Measurements from ENCODE around the gene FNBP1.

The FNBP1 gene

DNA sequence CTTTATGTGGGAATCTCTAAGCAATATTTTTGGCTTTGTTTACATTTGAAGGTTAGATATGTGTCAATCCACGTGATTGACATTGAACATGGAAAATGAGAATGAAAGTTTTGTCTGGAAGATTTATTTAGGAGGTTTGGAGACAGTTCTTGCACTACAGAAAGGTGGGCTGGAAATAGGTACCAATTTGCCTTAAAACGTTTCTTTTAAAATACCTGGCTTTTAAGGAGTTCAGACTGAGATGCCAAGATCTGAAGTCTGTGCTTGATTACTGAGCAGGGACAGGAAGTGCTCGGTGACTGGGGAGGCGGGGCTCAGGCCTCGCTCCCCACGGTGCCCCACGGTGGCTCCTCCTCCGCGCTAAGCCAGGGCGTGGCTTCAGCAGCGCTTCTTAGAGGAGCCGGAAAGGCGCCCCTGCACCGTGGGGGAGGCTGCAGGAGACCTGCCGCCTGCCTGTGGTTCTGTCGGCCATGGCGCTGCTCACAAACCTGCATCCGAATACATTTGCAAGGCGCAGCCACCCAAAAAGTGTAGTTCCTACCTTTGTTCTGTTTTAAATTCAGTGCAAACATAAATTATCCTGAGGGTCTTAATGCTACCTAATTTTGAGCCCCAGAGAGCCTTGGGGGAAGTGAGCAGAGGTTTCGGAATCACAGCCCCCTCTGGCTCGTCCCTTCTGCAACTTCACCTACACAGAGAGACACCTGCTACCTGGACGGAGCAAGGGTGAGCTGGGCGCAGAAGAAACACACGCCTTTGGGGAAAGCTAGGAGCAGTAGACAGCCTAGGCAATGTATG, 158.6 kb downstream of the FNBP1 start:
- H3K9ac ChIP-seq (ENCODE audit: low read length): peak overlapping the region; percentile 49
- peak overlapping the region; percentile 77 for H3K27ac ChIP-seq (ENCODE audit: low read depth, low read length)
- H3K4me1 ChIP-seq (ENCODE audit: control insufficient read depth, insufficient read depth, low read length): peaks cover 47% of the 10 kb centered on the region

GRCh38 chr9:129881547-129882324, 161.3 kb downstream of the FNBP1 start:
- H3K27ac ChIP-seq (ENCODE audit: low read depth, low read length): peak overlapping the region; percentile 57
- H3K4me3 ChIP-seq (ENCODE audit: low read length): no peak overlapping the region
- H3K4me1 ChIP-seq (ENCODE audit: control insufficient read depth, insufficient read depth, low read length): peaks cover 36% of the 10 kb centered on the region
- peaks cover 21% of the 10 kb centered on the region for H3K36me3 ChIP-seq (ENCODE audit: control insufficient read depth, insufficient read depth, low read length)
- H3K27me3 ChIP-seq (ENCODE audit: control insufficient read depth, insufficient read depth, low read length): no peaks in the 10 kb centered on the region
- H3K9ac ChIP-seq (ENCODE audit: low read length): no peak overlapping the region

More for the DNA sequence above, 158.6 kb downstream of the FNBP1 start:
- Histone ChIP-seq H3K36me3 (ENCODE audit: control insufficient read depth, insufficient read depth, low read length) (peaks cover 22% of the 10 kb centered on the region), H3K4me3 (ENCODE audit: low read length) (peak overlapping the region; percentile 70), H3K27me3 (ENCODE audit: control insufficient read depth, insufficient read depth, low read length) (no peaks in the 10 kb centered on the region)

GRCh38 chr9:129880654-129881546, 162.1 kb downstream of the FNBP1 start:
- peak overlapping the region; percentile 57 for H3K27ac ChIP-seq (ENCODE audit: low read depth, low read length)
- peaks cover 25% of the 10 kb centered on the region for H3K36me3 ChIP-seq (ENCODE audit: control insufficient read depth, insufficient read depth, low read length)
- H3K4me1 ChIP-seq (ENCODE audit: control insufficient read depth, insufficient read depth, low read length): peaks cover 30% of the 10 kb centered on the region
- H3K4me3 ChIP-seq (ENCODE audit: low read length): no peak overlapping the region
- H3K9ac ChIP-seq (ENCODE audit: low read length): no peak overlapping the region
- H3K27me3 ChIP-seq (ENCODE audit: control insufficient read depth, insufficient read depth, low read length): no peaks in the 10 kb centered on the region

- no peak overlapping the region for H3K9ac ChIP-seq (ENCODE audit: low read length)
- H3K27me3 ChIP-seq (ENCODE audit: control insufficient read depth, insufficient read depth, low read length): no peaks in the 10 kb centered on the region
- peaks cover 26% of the 10 kb centered on the region for H3K4me1 ChIP-seq (ENCODE audit: control insufficient read depth, insufficient read depth, low read length)
- H3K4me3 ChIP-seq (ENCODE audit: low read length): no peak overlapping the region
- H3K27ac ChIP-seq (ENCODE audit: low read depth, low read length): peak overlapping the region; percentile 57
- H3K36me3 ChIP-seq (ENCODE audit: control insufficient read depth, insufficient read depth, low read length): peaks cover 32% of the 10 kb centered on the region
These were observed 162.9 kb downstream of the FNBP1 start for GRCh38 chr9:129879991-129880653.

GRCh38 chr9:129879103-129879699, 163.8 kb downstream of the FNBP1 start:
- no peak overlapping the region for H3K9ac ChIP-seq (ENCODE audit: low read length)
- H3K27ac ChIP-seq (ENCODE audit: low read depth, low read length): no peak overlapping the region
- peaks cover 17% of the 10 kb centered on the region for H3K4me1 ChIP-seq (ENCODE audit: control insufficient read depth, insufficient read depth, low read length)
- no peak overlapping the region for H3K4me3 ChIP-seq (ENCODE audit: low read length)
- H3K36me3 ChIP-seq (ENCODE audit: control insufficient read depth, insufficient read depth, low read length): peaks cover 39% of the 10 kb centered on the region
- no peaks in the 10 kb centered on the region for H3K27me3 ChIP-seq (ENCODE audit: control insufficient read depth, insufficient read depth, low read length)

DNA sequence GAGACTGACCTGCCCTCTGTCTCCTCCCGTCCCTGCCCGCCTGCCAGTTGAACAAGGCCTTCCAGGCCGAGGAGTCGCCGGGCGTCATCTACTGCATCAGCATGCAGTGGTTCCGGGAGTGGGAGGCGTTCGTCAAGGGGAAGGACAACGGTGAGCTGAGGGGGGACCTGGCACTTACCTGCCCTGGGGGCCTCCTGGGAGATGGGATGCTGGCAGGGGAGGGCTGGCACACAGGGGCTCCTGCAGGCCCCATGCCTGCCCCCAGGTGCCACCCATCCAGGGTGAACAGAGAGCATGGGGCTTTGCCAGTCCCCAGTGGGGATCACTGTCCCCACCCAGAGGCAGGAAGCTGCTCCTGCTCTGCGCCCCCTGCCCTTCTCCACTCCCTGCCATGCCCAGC, 164.7 kb downstream of the FNBP1 start:
- Histone ChIP-seq H3K4me3 (ENCODE audit: low read length) (no peak overlapping the region), H3K36me3 (ENCODE audit: control insufficient read depth, insufficient read depth, low read length) (peaks cover 39% of the 10 kb centered on the region), H3K27me3 (ENCODE audit: control insufficient read depth, insufficient read depth, low read length) (no peaks in the 10 kb centered on the region), H3K4me1 (ENCODE audit: control insufficient read depth, insufficient read depth, low read length) (peaks cover 13% of the 10 kb centered on the region), H3K9ac (ENCODE audit: low read length) (no peak overlapping the region), H3K27ac (ENCODE audit: low read depth, low read length) (no peak overlapping the region)

DNA sequence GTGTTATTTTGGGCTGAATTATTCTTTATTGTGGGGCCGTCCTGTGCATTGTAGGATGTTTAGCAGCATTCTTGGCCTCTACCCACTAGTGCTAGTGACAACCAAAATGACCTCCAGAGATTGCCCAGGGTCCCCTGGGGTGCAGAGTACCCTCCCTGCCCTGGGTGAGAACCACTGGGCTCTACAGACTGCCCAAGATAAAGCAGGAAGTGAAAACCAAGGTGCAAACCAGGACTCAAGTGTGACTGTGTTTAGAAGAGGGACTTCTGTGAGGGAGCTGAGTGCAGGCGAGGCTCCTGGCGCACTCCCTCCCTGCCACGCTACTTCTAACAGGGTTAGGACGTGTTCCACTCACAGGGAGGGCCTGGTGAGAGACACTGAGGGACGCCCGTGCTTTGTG, 166.2 kb downstream of the FNBP1 start:
- Histone ChIP-seq H3K27ac (ENCODE audit: low read depth, low read length) (no peak overlapping the region), H3K4me1 (ENCODE audit: control insufficient read depth, insufficient read depth, low read length) (peaks cover 13% of the 10 kb centered on the region), H3K27me3 (ENCODE audit: control insufficient read depth, insufficient read depth, low read length) (no peaks in the 10 kb centered on the region), H3K4me3 (ENCODE audit: low read length) (no peak overlapping the region), H3K36me3 (ENCODE audit: control insufficient read depth, insufficient read depth, low read length) (peaks cover 39% of the 10 kb centered on the region), H3K9ac (ENCODE audit: low read length) (no peak overlapping the region)

DNA sequence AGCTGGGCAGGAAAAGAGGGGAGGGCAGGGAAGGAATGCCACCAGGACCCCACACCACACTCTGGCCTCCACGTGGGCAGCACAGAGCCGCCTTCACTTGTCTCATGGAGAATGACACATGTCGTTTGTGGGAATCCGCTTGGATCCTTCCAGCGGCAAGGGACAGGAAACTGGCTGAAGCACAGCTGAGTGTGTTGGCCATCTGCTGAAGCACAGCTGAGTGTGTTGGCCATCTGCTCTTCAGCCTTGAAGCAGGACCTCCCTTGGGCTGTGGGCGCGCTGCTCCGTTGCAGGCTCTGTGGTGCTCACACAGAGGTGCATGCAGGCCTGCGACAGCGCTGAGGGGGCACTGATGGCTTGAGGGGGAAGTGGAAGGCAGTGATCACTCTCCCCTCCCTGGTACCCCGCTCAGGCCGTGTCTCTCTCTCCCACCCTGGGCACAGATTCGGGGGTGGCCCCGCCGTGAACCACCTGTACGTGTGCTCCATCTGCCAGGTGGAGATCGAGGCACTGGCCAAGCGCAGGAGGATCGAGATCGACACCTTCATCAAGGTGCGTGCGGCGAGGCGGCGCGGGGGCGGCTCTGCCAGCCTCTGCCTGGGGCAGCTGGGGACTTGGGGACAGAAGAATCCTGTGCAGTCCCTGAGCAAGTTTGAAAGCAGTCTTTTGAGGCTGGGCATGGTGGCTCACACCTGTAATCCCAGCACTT, 167.1 kb downstream of the FNBP1 start:
- Histone ChIP-seq H3K9ac (ENCODE audit: low read length) (no peak overlapping the region), H3K27me3 (ENCODE audit: control insufficient read depth, insufficient read depth, low read length) (no peaks in the 10 kb centered on the region), H3K27ac (ENCODE audit: low read depth, low read length) (no peak overlapping the region), H3K36me3 (ENCODE audit: control insufficient read depth, insufficient read depth, low read length) (peaks cover 35% of the 10 kb centered on the region), H3K4me1 (ENCODE audit: control insufficient read depth, insufficient read depth, low read length) (peaks cover 8% of the 10 kb centered on the region), H3K4me3 (ENCODE audit: low read length) (no peak overlapping the region)

- Histone ChIP-seq H3K27ac (ENCODE audit: low read depth, low read length) (no peak overlapping the region), H3K4me1 (ENCODE audit: control insufficient read depth, insufficient read depth, low read length) (peaks cover 2% of the 10 kb centered on the region), H3K4me3 (ENCODE audit: low read length) (no peak overlapping the region), H3K9ac (ENCODE audit: low read length) (no peak overlapping the region), H3K36me3 (ENCODE audit: control insufficient read depth, insufficient read depth, low read length) (peaks cover 30% of the 10 kb centered on the region), H3K27me3 (ENCODE audit: control insufficient read depth, insufficient read depth, low read length) (no peaks in the 10 kb centered on the region)
These were observed 167.8 kb downstream of the FNBP1 start for GRCh38 chr9:129875181-129875611.

GRCh38 chr9:129874261-129875101, 168.5 kb downstream of the FNBP1 start:
- Histone ChIP-seq H3K36me3 (ENCODE audit: control insufficient read depth, insufficient read depth, low read length) (peaks cover 24% of the 10 kb centered on the region), H3K9ac (ENCODE audit: low read length) (no peak overlapping the region), H3K4me1 (ENCODE audit: control insufficient read depth, insufficient read depth, low read length) (no peaks in the 10 kb centered on the region), H3K27ac (ENCODE audit: low read depth, low read length) (no peak overlapping the region), H3K4me3 (ENCODE audit: low read length) (no peak overlapping the region), H3K27me3 (ENCODE audit: control insufficient read depth, insufficient read depth, low read length) (no peaks in the 10 kb centered on the region)
